Fibroblast of lung (primary cell): ENCODE results near the gene SORCS2. TPM values are rescaled to one million over a fixed set of nuclear protein-coding genes. Genes with fewer than 3 reads are reported as not detected.

Source experiments
- DNase-seq, 2 donors: peaks; one replicate each; pipeline versions ENCODE4 v3.0.0 to v3.0.0-alpha.2; 2010; ENCODE audit warnings: low read depth in 2 of 2
- H2AFZ ChIP-seq: 2 replicates; pipeline ENCODE4 v1.5.1; 2012; ENCODE audit warnings: low read length, control low read depth, inconsistent platforms
- H3K27ac ChIP-seq: 2 replicates; pipeline ENCODE4 v1.5.1; 2011; ENCODE audit warnings: low read length, control low read depth; ENCODE audit not compliant: insufficient read depth
- H3K27me3 ChIP-seq: 2 replicates; pipeline ENCODE4 v1.5.1; 2011; ENCODE audit warnings: mild to moderate bottlenecking, low read length; ENCODE audit not compliant: control insufficient read depth, insufficient read depth
- H3K36me3 ChIP-seq: 2 replicates; pipeline ENCODE4 v1.5.1; 2011; ENCODE audit warnings: low read length; ENCODE audit not compliant: control insufficient read depth, insufficient read depth
- H3K4me1 ChIP-seq: 2 replicates; pipeline ENCODE4 v1.5.1; 2011; ENCODE audit warnings: low read length; ENCODE audit not compliant: control insufficient read depth, insufficient read depth; ENCODE audit errors: extremely low read depth
- H3K4me2 ChIP-seq: 2 replicates; pipeline ENCODE4 v1.5.1; 2011; ENCODE audit warnings: low read length, control low read depth; ENCODE audit not compliant: insufficient read depth; ENCODE audit errors: extremely low read depth
- H3K4me3 ChIP-seq, 4 experiments: fragments of 200-600 bp in 1 of 4; sonication (generic) in 1 of 4; replicated peaks in 1 of 4; 2 replicates each; pipeline ENCODE4 v1.5.1; 2011 to 2016; ENCODE audit warnings: low read length in 4 of 4, low read depth in 3 of 4, mild to moderate bottlenecking in 3 of 4, control low read depth in 2 of 4, inconsistent platforms in 1 of 4, mixed read lengths in 1 of 4; ENCODE audit not compliant: insufficient read depth in 1 of 4; ENCODE audit errors: control extremely low read depth in 1 of 4
- H3K79me2 ChIP-seq: 2 replicates; pipeline ENCODE4 v1.5.1; 2012; ENCODE audit warnings: mild to moderate bottlenecking, low read length, inconsistent platforms; ENCODE audit not compliant: control insufficient read depth, insufficient read depth
- H3K9ac ChIP-seq: 2 replicates; pipeline ENCODE4 v1.5.1; 2011; ENCODE audit warnings: mild to moderate bottlenecking, low read length, control low read depth; ENCODE audit not compliant: insufficient read depth
- H3K9me3 ChIP-seq: 2 replicates; pipeline ENCODE4 v1.5.1; 2012; ENCODE audit warnings: low read depth, low read length; ENCODE audit not compliant: control insufficient read depth, insufficient read depth
- H4K20me1 ChIP-seq: 2 replicates; pipeline ENCODE4 v1.5.1; 2011; ENCODE audit warnings: low read length; ENCODE audit not compliant: control insufficient read depth, insufficient read depth; ENCODE audit errors: extremely low read depth
- EZH2 ChIP-seq: IDR thresholded peaks from 2 replicates; pipeline ENCODE4 v1.5.1; 2012; ENCODE audit warnings: low read length, control low read depth, mild to moderate bottlenecking; ENCODE audit errors: missing control alignments
- polyA plus RNA-seq, 2 donors: library from polyadenylated mRNA; depleted of rRNA in 1 of 2; stranded (reverse) in 1 of 2; unstranded in 1 of 2; fragments of >200 nt; gene quantifications; 2 replicates each; pipeline ENCODE4 v1.2.1, GENCODE V29; 2011 to 2012; ENCODE audit warnings: missing spikeins in 1 of 2
- total RNA-seq: library from RNA; depleted of rRNA; stranded (reverse); fragments of >200 nt; gene quantifications from 2 replicates; pipeline ENCODE4 v1.2.1, GENCODE V29; 2014
- TF ChIP-seq, protein P1 (sequence below), 2 donors: IDR thresholded peaks in 1 of 2; conservative IDR thresholded peaks in 1 of 2; 1 replicate in 1 of 2; 2 replicates in 1 of 2; pipeline ENCODE4 v1.5.1; 2011 to 2012; ENCODE audit warnings: low read length in 2 of 2, control low read depth in 1 of 2, inconsistent platforms in 1 of 2, low read depth in 1 of 2, mild to moderate bottlenecking in 1 of 2

The SORCS2 gene
- total and polyA plus RNA-seq, 2 donors (not counting 1 experiment from before 2014, with no cell fraction given), result 0.17 to 0.41 TPM

DNA sequence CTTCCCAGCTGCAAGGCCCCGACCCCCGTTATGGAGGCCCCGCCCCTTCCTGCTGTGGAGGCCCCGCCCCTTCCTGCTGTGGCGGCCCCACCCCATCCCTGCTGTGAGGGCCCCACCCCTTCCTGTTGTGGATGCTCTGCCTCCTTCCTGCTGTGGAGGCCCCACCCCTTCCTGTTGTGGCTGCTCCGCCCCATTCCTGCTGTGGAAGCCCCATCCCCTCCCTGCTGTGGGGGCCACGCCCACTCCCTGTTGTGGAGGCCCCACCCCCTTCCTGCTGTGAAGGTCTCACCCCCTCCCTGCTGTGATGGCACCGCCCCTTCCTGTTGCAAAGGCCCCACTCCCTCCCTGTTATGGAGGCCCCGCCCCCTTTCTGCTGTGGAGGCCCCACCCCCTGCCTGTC lies 347.3 kb downstream of the SORCS2 start:
- TF ChIP-seq EZH2, result no peak
- TF ChIP-seq, protein P1, sequence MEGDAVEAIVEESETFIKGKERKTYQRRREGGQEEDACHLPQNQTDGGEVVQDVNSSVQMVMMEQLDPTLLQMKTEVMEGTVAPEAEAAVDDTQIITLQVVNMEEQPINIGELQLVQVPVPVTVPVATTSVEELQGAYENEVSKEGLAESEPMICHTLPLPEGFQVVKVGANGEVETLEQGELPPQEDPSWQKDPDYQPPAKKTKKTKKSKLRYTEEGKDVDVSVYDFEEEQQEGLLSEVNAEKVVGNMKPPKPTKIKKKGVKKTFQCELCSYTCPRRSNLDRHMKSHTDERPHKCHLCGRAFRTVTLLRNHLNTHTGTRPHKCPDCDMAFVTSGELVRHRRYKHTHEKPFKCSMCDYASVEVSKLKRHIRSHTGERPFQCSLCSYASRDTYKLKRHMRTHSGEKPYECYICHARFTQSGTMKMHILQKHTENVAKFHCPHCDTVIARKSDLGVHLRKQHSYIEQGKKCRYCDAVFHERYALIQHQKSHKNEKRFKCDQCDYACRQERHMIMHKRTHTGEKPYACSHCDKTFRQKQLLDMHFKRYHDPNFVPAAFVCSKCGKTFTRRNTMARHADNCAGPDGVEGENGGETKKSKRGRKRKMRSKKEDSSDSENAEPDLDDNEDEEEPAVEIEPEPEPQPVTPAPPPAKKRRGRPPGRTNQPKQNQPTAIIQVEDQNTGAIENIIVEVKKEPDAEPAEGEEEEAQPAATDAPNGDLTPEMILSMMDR (conservative IDR thresholded peaks at IDR 0.05 in 1 of 2, IDR thresholded peaks at IDR 0.05 in 1 of 2; ENCODE audit: low read depth in 1 of 2, low read length in 2 of 2), result no peak
- H3K9ac ChIP-seq, result no peak overlapping the region
- peak; percentile 4 to 7 for DNase-seq
- H3K4me2 ChIP-seq, result no peak overlapping the region
- no peaks in the 10 kb centered on the region for H4K20me1 ChIP-seq
- no peak overlapping the region for H3K4me3 ChIP-seq
- H3K4me1 ChIP-seq, result no peaks in the 10 kb centered on the region
- no peaks in the 10 kb centered on the region for H3K9me3 ChIP-seq
- H2AFZ ChIP-seq, result no peak overlapping the region
- no peaks in the 10 kb centered on the region for H3K36me3 ChIP-seq
- no peaks in the 10 kb centered on the region for H3K27me3 ChIP-seq
- H3K27ac ChIP-seq, result no peak overlapping the region
- H3K79me2 ChIP-seq, result no peaks in the 10 kb centered on the region

DNA sequence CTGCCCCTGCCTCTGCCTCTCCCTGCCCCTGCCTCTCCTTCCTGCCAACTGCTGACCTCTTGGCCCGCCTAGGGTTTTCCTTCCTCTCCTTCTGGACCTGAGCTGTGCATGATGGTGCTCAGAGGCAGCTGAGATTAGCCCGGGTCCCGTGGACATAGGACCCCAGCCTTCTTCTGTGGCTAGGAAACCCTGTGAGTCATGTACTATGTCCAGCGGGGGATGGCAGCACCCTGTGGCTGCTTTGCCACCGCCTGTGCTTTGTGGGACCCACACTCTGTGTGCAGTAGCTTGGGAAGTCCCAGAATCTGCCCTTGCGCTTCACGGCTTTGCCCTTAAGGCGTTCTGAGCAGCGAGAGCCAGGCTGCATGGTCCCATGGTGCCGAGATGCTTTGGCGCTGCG lies 347.9 kb downstream of the SORCS2 start:
- TF ChIP-seq, protein P1 (conservative IDR thresholded peaks at IDR 0.05 in 1 of 2, IDR thresholded peaks at IDR 0.05 in 1 of 2; ENCODE audit: low read depth in 1 of 2, low read length in 2 of 2), result no peak
- no peak for TF ChIP-seq EZH2
- Histone ChIP-seq H3K9me3 (no peaks in the 10 kb centered on the region), H3K4me2 (no peak overlapping the region), H3K9ac (no peak overlapping the region), H3K36me3 (no peaks in the 10 kb centered on the region), H3K4me1 (no peaks in the 10 kb centered on the region), H2AFZ (no peak overlapping the region), H4K20me1 (no peaks in the 10 kb centered on the region), H3K79me2 (no peaks in the 10 kb centered on the region), H3K27me3 (no peaks in the 10 kb centered on the region), H3K4me3 (no peak overlapping the region), H3K27ac (no peak overlapping the region)
- DNase-seq, result no peak

DNA sequence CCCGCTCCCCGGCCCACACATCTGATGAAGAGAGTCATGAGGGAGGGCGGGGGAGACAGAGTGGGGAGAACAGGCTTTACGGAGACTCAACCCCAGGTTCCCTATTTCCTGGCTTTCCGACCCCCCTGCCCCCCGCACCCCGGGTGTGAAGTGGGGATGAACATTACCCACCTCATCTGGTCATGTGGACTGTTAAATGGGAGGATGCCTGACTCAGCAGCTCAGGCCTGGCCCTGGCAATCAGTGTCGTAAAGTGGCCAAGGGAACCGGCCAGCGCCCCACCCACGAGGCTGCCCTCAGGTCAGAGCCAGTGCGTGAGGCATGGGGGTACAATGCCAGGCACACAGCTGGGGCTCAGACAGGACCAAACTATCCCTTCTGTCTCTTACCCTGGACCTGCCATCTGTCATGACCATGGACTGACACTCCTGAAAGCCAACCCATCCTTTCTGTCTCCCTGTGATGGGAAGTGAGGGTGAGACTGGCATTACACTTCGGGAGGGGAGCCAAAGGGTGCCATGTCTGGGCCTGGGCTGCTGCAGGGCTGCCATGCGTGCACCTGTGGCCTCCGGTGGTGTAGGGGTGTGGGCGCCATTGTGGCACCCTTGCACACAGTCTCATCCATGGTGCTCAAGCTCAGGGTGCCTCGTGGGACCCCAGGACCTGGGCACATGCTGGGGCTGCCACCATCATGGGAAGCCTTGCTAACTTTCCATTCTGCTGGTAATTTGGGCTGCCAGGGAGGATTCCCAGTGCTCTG lies 348.5 kb downstream of the SORCS2 start:
- no peak overlapping the region for H3K4me3 ChIP-seq

More for the DNA sequence above, 348.5 kb downstream of the SORCS2 start:
- Histone ChIP-seq H2AFZ (no peak overlapping the region), H3K9me3 (no peaks in the 10 kb centered on the region), H3K27ac (no peak overlapping the region), H3K79me2 (no peaks in the 10 kb centered on the region), H3K36me3 (no peaks in the 10 kb centered on the region), H3K4me1 (no peaks in the 10 kb centered on the region), H3K27me3 (no peaks in the 10 kb centered on the region), H4K20me1 (no peaks in the 10 kb centered on the region), H3K4me2 (no peak overlapping the region), H3K9ac (no peak overlapping the region)
- TF ChIP-seq, protein P1 (conservative IDR thresholded peaks at IDR 0.05 in 1 of 2, IDR thresholded peaks at IDR 0.05 in 1 of 2; ENCODE audit: low read depth in 1 of 2, low read length in 2 of 2), result no peak
- no peak for DNase-seq
